OCI-LY3 (cell line): ENCODE measurements around the gene TCF12.

Experiments
- EZH2phosphoT487 ChIP-seq: fragments of 200-600 bp; shearing (Covaris generic); IDR thresholded peaks from 2 replicates; pipeline ENCODE4 v1.6.1; 2018; ENCODE audit warnings: antibody characterized with exemption, mixed run types, low read depth
- TF ChIP-seq, protein P1 (sequence below): fragments of 200-600, 300-600 bp; sonication (generic); IDR thresholded peaks from 2 replicates; pipeline ENCODE4 v1.5.1; 2014; ENCODE audit warnings: antibody characterized with exemption, low read length, low read depth

GRCh38 chr15:57278439-57278838 lies 360.0 kb downstream of the TCF12 start:
- TF ChIP-seq, protein P1, sequence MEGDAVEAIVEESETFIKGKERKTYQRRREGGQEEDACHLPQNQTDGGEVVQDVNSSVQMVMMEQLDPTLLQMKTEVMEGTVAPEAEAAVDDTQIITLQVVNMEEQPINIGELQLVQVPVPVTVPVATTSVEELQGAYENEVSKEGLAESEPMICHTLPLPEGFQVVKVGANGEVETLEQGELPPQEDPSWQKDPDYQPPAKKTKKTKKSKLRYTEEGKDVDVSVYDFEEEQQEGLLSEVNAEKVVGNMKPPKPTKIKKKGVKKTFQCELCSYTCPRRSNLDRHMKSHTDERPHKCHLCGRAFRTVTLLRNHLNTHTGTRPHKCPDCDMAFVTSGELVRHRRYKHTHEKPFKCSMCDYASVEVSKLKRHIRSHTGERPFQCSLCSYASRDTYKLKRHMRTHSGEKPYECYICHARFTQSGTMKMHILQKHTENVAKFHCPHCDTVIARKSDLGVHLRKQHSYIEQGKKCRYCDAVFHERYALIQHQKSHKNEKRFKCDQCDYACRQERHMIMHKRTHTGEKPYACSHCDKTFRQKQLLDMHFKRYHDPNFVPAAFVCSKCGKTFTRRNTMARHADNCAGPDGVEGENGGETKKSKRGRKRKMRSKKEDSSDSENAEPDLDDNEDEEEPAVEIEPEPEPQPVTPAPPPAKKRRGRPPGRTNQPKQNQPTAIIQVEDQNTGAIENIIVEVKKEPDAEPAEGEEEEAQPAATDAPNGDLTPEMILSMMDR, result no peak
- TF ChIP-seq EZH2phosphoT487, result no peak
